SJSA1 (cell line): Measurements from ENCODE around the gene KCND3. TPM values are rescaled to one million over a fixed set of nuclear protein-coding genes. Genes with fewer than 3 reads are reported as not detected.

ENCODE experiments used
- DNase-seq, 2 experiments: peaks; one replicate each; pipeline ENCODE4 v3.0.0-alpha.2; 2015 to 2020; ENCODE audit warnings: low spot score in 2 of 2, low read depth in 1 of 2
- H3K27ac ChIP-seq: fragments of 250-450 bp; sonication (Bioruptor Pico); 2 replicates; pipeline ENCODE4 v1.5.1; 2020; ENCODE audit warnings: mild to moderate bottlenecking, moderate library complexity
- H3K27me3 ChIP-seq: fragments of 250-450 bp; sonication (Bioruptor Pico); replicated peaks from 2 replicates; pipeline ENCODE4 v1.5.1; 2020; ENCODE audit warnings: mild to moderate bottlenecking, moderate library complexity
- H3K36me3 ChIP-seq: fragments of 250-450 bp; sonication (Bioruptor Pico); 2 replicates; pipeline ENCODE4 v1.5.1; 2020; ENCODE audit warnings: mild to moderate bottlenecking
- H3K4me1 ChIP-seq: fragments of 250-450 bp; sonication (Bioruptor Pico); replicated peaks from 2 replicates; pipeline ENCODE4 v1.6.1; 2021; ENCODE audit warnings: mild to moderate bottlenecking
- H3K4me3 ChIP-seq: fragments of 250-450 bp; sonication (Bioruptor Pico); 2 replicates; pipeline ENCODE4 v1.5.1; 2020; ENCODE audit warnings: mild to moderate bottlenecking
- H3K9me3 ChIP-seq: fragments of 250-450 bp; sonication (Bioruptor Pico); replicated peaks from 2 replicates; pipeline ENCODE4 v1.5.1; 2020; ENCODE audit warnings: mild to moderate bottlenecking
- total RNA-seq: library from RNA; depleted of rRNA; stranded (reverse); fragments of >200 nt; shearing (Covaris generic); gene quantifications from 2 replicates; pipeline ENCODE4 v1.2.3, GENCODE V29; 2014

Gene KCND3
- total RNA-seq, 1 experiment from 2014 or later: not detected

- no peaks in the 10 kb centered on the region for H3K36me3 ChIP-seq
- H3K27ac ChIP-seq: no peak overlapping the region
- no peaks in the 10 kb centered on the region for H3K4me1 ChIP-seq
- no peaks in the 10 kb centered on the region for H3K9me3 ChIP-seq
- DNase-seq: no peak
- no peak overlapping the region for H3K4me3 ChIP-seq
- no peaks in the 10 kb centered on the region for H3K27me3 ChIP-seq
These were observed 8.4 kb downstream of the KCND3 start for GRCh38 chr1:111981090-111981489.

- Histone ChIP-seq H3K27ac (no peak overlapping the region), H3K4me1 (no peaks in the 10 kb centered on the region), H3K9me3 (no peaks in the 10 kb centered on the region), H3K4me3 (no peak overlapping the region), H3K36me3 (no peaks in the 10 kb centered on the region), H3K27me3 (no peaks in the 10 kb centered on the region)
- DNase-seq: no peak
These were observed 8.8 kb downstream of the KCND3 start for GRCh38 chr1:111980686-111981085.

GRCh38 chr1:111978695-111979094, 10.8 kb downstream of the KCND3 start:
- Histone ChIP-seq H3K36me3 (no peaks in the 10 kb centered on the region), H3K9me3 (no peaks in the 10 kb centered on the region), H3K4me1 (no peaks in the 10 kb centered on the region), H3K27ac (no peak overlapping the region), H3K27me3 (no peaks in the 10 kb centered on the region), H3K4me3 (no peak overlapping the region)
- no peak for DNase-seq

GRCh38 chr1:111977378-111977777, 12.1 kb downstream of the KCND3 start:
- no peak for DNase-seq
- H3K4me1 ChIP-seq: no peaks in the 10 kb centered on the region
- H3K9me3 ChIP-seq: no peaks in the 10 kb centered on the region
- H3K27ac ChIP-seq: no peak overlapping the region
- peaks cover 2% of the 10 kb centered on the region; the same call in 1 of the 2 replicates for H3K27me3 ChIP-seq
- H3K36me3 ChIP-seq: no peaks in the 10 kb centered on the region
- no peak overlapping the region for H3K4me3 ChIP-seq

- no peak for DNase-seq
These were observed 12.6 kb downstream of the KCND3 start for GRCh38 chr1:111976842-111977241.

GRCh38 chr1:111976332-111976731, 13.1 kb downstream of the KCND3 start:
- Histone ChIP-seq H3K27me3 (peaks cover 2% of the 10 kb centered on the region; the same call in 1 of the 2 replicates), H3K4me1 (no peaks in the 10 kb centered on the region), H3K36me3 (no peaks in the 10 kb centered on the region), H3K9me3 (no peaks in the 10 kb centered on the region), H3K4me3 (no peak overlapping the region), H3K27ac (no peak overlapping the region)
- no peak for DNase-seq

More at GRCh38 chr1:111976842-111977241, 12.6 kb downstream of the KCND3 start:
- Histone ChIP-seq H3K27me3 (peaks cover 2% of the 10 kb centered on the region; the same call in 1 of the 2 replicates), H3K36me3 (no peaks in the 10 kb centered on the region), H3K9me3 (no peaks in the 10 kb centered on the region), H3K27ac (no peak overlapping the region), H3K4me3 (no peak overlapping the region), H3K4me1 (no peaks in the 10 kb centered on the region)

GRCh38 chr1:111973150-111973790, 16.2 kb downstream of the KCND3 start:
- no peak overlapping the region for H3K27ac ChIP-seq

GRCh38 chr1:111971396-111971795, 18.1 kb downstream of the KCND3 start:
- Histone ChIP-seq H3K4me3 (no peak overlapping the region), H3K4me1 (no peaks in the 10 kb centered on the region), H3K36me3 (no peaks in the 10 kb centered on the region), H3K9me3 (no peaks in the 10 kb centered on the region), H3K27ac (no peak overlapping the region), H3K27me3 (peaks cover 2% of the 10 kb centered on the region; the same call in 1 of the 2 replicates)
- DNase-seq: no peak

More at GRCh38 chr1:111973150-111973790, 16.2 kb downstream of the KCND3 start:
- no peaks in the 10 kb centered on the region for H3K9me3 ChIP-seq
- DNase-seq: no peak
- no peaks in the 10 kb centered on the region for H3K4me1 ChIP-seq
- H3K4me3 ChIP-seq: no peak overlapping the region
- H3K36me3 ChIP-seq: no peaks in the 10 kb centered on the region
- peaks cover 2% of the 10 kb centered on the region; the same call in 1 of the 2 replicates for H3K27me3 ChIP-seq

GRCh38 chr1:111968511-111968910, 21.0 kb downstream of the KCND3 start:
- no peak overlapping the region for H3K4me3 ChIP-seq
- H3K27me3 ChIP-seq: peaks cover 8% of the 10 kb centered on the region; the same call in 1 of the 2 replicates
- H3K9me3 ChIP-seq: no peaks in the 10 kb centered on the region
- no peaks in the 10 kb centered on the region for H3K4me1 ChIP-seq
- no peak for DNase-seq
- no peak overlapping the region for H3K27ac ChIP-seq
- no peaks in the 10 kb centered on the region for H3K36me3 ChIP-seq

GRCh38 chr1:111967886-111968285, 21.6 kb downstream of the KCND3 start:
- no peak for DNase-seq
- Histone ChIP-seq H3K36me3 (no peaks in the 10 kb centered on the region), H3K4me3 (no peak overlapping the region), H3K27ac (no peak overlapping the region), H3K4me1 (no peaks in the 10 kb centered on the region), H3K9me3 (no peaks in the 10 kb centered on the region), H3K27me3 (peaks cover 6% of the 10 kb centered on the region; the same call in 1 of the 2 replicates)

- H3K4me1 ChIP-seq: no peaks in the 10 kb centered on the region
- H3K27ac ChIP-seq: no peak overlapping the region
- H3K9me3 ChIP-seq: no peaks in the 10 kb centered on the region
- H3K4me3 ChIP-seq: no peak overlapping the region
- 0 out of 2 replicates have a peak, but pooled peaks cover 5% of the 10 kb centered on the region for H3K27me3 ChIP-seq
- H3K36me3 ChIP-seq: no peaks in the 10 kb centered on the region
- DNase-seq: no peak
These were observed 22.3 kb downstream of the KCND3 start for GRCh38 chr1:111967067-111967690.

GRCh38 chr1:111965781-111966443, 23.6 kb downstream of the KCND3 start:
- Histone ChIP-seq H3K36me3 (no peaks in the 10 kb centered on the region), H3K27me3 (0 out of 2 replicates have a peak, but pooled peaks cover 5% of the 10 kb centered on the region), H3K9me3 (no peaks in the 10 kb centered on the region), H3K4me1 (no peaks in the 10 kb centered on the region), H3K27ac (no peak overlapping the region), H3K4me3 (no peak overlapping the region)
- no peak for DNase-seq

GRCh38 chr1:111963985-111964738, 25.3 kb downstream of the KCND3 start:
- Histone ChIP-seq H3K4me1 (no peaks in the 10 kb centered on the region), H3K9me3 (no peaks in the 10 kb centered on the region), H3K27me3 (0 out of 2 replicates have a peak, but pooled peaks cover 5% of the 10 kb centered on the region), H3K4me3 (no peak overlapping the region), H3K27ac (no peak overlapping the region), H3K36me3 (no peaks in the 10 kb centered on the region)
- no peak for DNase-seq
